Central memory CD4-positive, alpha-beta T cell (primary cell): ENCODE results near the gene BHLHA9.
"Not testable (repeated sequence)": the region's sequence is repeated elsewhere in the genome, so short reads cannot be mapped to it uniquely, and the experiment has no call there.

Experiments
- DNase-seq: peaks from one replicate; pipeline ENCODE4 v3.0.0; 2022

Gene BHLHA9

DNA sequence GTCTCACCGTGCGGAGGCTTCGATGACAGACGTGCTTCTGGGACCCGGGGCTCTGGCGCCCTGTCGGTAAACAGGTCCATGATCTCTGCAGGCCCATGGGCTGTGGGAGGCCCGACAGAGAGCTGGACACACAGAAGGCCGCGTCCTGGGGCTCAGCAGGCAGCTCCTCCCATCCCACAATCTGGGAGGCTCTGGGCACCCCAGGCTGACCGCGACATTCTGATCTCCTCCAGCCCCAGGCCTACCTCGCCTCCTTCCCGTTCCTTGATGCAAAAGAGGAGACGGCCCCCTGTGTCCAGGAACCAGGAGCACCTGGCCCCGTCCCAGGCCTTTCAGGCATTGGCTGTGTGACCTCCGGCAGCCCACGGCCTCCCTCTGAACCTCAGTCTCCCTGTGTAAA, 32.5 kb downstream of the BHLHA9 start:
- no peak for DNase-seq

DNA sequence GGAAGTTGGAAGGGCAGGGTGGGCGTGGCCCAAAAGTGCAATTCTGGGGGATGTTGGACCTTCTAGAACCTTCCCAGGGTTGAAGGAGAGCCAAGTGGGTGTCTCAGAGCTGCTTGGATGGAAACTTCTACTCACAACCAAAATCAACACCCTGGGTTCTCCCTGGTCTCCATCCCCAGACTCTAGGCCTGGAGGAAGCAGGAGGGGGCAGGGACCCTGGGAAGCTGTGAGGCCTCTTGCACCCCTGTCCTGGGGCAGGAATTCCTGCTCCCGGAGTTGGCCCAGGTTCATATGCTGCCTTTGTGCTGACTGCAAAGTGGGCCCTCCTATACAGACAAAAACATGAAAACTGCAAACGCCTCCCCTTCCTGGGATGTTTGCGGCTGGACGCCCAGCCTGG, 34.3 kb downstream of the BHLHA9 start:
- DNase-seq, result no peak

DNA sequence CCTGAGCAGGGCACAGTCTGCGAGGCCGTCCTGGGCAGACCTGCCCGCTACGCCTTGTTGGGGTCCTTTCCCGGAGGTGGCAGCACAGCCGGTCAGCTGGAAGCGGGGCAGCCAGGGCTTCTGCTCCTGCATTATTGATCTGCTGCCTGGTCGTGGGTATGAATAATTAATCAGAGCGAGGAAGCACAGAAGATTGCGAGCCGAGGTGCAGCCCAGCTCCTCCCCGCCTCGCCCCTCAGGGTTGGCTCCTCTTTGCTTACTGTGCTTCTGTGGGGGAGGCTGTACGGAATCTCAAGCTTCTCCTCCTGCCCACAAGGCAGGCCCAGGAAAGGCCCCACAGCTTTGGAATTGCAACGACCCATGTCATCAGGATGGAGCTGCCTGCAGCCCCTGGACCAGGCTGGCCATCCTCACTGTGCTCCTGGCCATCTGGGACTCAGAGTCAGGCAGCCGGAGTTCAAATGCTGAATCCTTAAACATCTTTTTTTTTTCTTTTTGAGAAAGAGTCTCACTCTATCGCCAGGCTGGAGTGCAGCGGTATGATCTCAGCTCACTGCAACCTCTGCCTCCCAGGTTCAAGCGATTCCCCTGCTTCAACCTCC, 34.8 kb downstream of the BHLHA9 start:
- no peak for DNase-seq

DNA sequence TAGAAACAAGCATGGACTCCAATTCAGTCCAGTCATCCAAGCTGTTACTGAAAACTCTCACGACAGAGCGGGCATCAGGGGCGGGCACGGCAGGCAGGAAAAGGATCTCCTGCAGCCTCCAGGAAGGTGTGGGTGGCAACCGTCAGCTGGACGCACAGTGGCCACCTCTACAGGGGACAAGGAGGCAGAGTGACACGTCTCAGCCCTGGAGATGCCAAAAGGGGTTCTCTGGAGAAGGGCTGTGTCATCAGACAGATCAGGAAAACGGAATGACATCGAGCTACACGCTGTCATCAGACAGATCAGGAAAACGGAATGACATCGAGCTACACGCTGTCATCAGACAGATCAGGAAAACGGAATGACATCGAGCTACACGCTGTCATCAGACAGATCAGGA, 37.6 kb downstream of the BHLHA9 start:
- DNase-seq, result not testable (repeated sequence)

DNA sequence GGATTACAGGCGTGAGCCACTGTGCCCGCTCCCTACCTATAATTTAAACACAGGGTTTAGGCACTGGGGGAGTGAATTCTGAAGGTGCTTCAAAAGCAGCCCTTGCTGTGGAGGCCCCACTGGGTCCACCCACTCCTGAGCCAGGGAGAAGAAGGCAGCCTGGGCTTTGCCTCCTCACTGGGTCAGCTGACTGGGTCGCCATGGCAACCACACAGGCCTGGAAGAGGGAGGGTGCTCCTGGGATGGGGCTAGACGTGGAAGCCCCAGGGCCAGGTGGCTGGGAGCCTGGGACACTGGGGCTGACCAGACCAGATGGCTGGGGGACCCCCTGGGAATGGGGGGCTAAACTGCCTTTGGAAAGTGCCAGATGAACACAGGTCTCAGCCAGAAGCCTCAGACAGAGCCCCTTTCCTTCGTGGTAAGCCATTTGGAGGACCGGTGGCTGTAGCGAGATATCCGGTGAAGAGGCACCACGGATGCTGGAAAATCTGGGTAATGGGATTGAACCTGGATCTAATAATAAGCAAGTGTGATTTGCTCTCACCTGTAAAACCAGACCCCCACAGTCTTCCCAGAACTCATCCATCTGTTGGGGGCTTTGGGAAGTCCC, 42.1 kb downstream of the BHLHA9 start:
- no peak for DNase-seq

DNA sequence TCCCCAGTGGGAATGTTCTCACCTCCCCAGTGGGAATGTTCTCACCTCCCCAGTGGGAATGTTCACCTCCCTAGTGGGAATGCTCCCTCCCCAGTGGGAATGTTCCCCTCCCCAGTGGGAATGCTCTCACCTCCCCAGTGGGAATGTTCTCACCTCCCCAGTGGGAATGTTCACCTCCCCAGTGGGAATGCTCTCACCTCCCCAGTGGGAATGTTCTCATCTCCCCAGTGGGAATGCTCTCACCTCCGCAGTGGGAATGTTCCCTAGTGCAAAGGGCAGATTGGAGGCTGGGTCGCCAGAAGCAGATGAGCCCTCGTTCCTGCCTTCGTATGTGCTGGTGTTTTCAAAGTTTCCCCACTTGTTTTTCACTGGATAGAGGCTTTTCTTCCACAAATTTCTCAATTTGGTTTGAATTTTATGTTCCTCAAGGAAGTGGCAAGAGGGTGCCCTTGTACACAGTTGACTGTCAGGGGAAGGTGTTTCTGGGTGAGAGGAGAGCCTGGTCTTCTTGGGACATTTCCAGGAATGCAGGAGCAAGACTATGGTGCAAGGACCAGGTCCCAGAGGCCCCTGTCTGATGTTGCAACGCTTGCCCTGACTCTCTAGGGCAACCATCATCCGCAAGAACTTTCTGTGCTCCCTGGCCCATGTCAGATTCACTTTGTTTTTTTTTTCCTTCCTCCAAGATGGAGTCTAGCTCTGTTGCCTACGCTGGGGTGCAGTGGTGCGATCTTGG, 43.2 kb downstream of the BHLHA9 start:
- DNase-seq, result no peak

DNA sequence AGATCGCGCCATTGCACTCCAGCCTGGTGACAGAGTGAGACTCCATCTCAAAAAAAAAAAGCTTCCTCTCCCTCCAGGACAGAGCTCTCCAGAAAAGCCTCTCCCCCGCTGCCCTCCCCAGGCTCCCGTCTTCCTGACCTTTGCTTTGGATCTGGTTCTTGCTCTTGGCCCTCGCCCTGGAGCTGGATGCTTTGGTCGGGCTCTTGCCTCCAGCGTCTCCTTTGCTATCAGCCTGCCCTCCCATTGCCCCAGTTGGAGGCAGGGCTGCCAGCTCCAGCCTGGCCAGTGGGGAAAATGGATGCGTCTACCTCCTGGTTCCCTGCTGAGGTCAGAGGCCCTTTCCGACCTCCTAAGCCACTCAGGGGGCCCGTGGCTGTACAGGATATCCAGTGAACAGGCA, 45.2 kb downstream of the BHLHA9 start:
- DNase-seq, result no peak

DNA sequence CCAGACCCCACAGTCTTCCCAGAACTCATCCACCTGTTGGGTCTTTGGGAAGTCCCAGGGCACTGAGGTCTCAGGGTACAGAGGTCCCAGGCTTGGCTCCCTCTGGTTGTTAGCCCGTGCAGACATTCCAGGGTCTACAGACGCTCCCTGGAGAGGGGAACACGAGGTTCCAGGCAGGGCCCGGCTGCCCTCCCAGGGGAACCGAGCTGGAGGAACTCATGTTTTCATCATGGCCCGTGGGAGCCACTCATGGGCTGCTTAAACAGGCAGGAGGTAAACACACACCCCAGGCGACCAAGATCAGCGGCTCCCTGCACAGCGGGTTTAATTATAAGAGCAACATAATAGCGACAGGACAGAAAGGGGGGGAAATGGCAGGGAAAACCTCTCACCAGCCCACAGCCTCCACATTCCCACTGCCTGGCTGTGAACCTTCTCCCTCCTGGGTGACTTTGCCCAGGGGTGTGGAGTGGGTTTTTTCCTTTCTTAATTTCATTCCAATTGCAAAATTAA, 45.7 kb downstream of the BHLHA9 start:
- no peak for DNase-seq
